ENCODE results near the gene TPSG1.

- no peak for TF ChIP-seq POLR2AphosphoS5 (IDR thresholded peaks at IDR 0.05; ENCODE audit: low read depth, low read length)
- no peak for TF ChIP-seq TAF1 (IDR thresholded peaks at IDR 0.05; ENCODE audit: low read depth, low read length)
Observed at GRCh38 chr16:1181404-1182315, 43.4 kb downstream of the TPSG1 start.

All from GM12891 (cell line).